Common myeloid progenitor, CD34-positive (primary cell): Measurements from ENCODE around the gene MOCOS.
"Not testable (repeated sequence)": the region's sequence is repeated elsewhere in the genome, so short reads cannot be mapped to it uniquely, and the experiment has no call there.

Source experiments
- CTCF ChIA-PET: fragments of 350-600 bp; sonication (Branson Sonifier 250); formaldehyde crosslinking; loops from one replicate; lab custom pipeline; 2021; ENCODE audit warnings: antibody characterized with exemption; lab: Charles Lee
- POLR2A ChIA-PET: fragments of 350-600 bp; sonication (Branson Sonifier 250); formaldehyde crosslinking; loops from one replicate; lab custom pipeline; 2021; ENCODE audit warnings: antibody characterized with exemption; lab: Charles Lee
- DNase-seq, 3 donors: peaks; one replicate each; pipeline versions ENCODE4 v3.0.0 to v3.0.0-alpha.2; 2013
- H3K27ac ChIP-seq, 2 experiments: 1 replicate in 1 of 2; 2 replicates in 1 of 2; pipeline ENCODE4 v1.7.0; 2013; ENCODE audit warnings: inconsistent platforms in 2 of 2, low read length in 2 of 2, mild to moderate bottlenecking in 2 of 2, low read depth in 1 of 2, moderate library complexity in 1 of 2; ENCODE audit not compliant: severe bottlenecking in 2 of 2, insufficient read depth in 1 of 2, poor library complexity in 1 of 2
- H3K27me3 ChIP-seq, 5 experiments: replicated peaks in 2 of 5; 1 replicate in 3 of 5; 2 replicates in 2 of 5; pipeline versions ENCODE4 v1.6.1 to v1.7.0; 2013; ENCODE audit warnings: low read length in 4 of 5, mild to moderate bottlenecking in 2 of 5, moderate library complexity in 2 of 5, inconsistent platforms in 1 of 5; ENCODE audit not compliant: insufficient read depth in 5 of 5, control insufficient read depth in 4 of 5
- H3K36me3 ChIP-seq, 4 experiments: 1 replicate in 2 of 4; 2 replicates in 2 of 4; pipeline versions ENCODE4 v1.6.1 to v1.7.0; 2013; ENCODE audit warnings: low read length in 3 of 4, control low read depth in 1 of 4, mild to moderate bottlenecking in 1 of 4; ENCODE audit not compliant: control insufficient read depth in 4 of 4, insufficient read depth in 4 of 4
- H3K4me1 ChIP-seq, 4 experiments: 1 replicate in 3 of 4; 2 replicates in 1 of 4; pipeline versions ENCODE4 v1.6.1 to v1.7.1; 2013; ENCODE audit warnings: low read length in 3 of 4, mild to moderate bottlenecking in 3 of 4, control low read depth in 1 of 4, inconsistent platforms in 1 of 4, moderate library complexity in 1 of 4; ENCODE audit not compliant: control insufficient read depth in 4 of 4, insufficient read depth in 4 of 4; ENCODE audit errors: control extremely low read depth in 1 of 4
- H3K4me3 ChIP-seq, 7 experiments: 1 replicate in 4 of 7; 2 replicates in 3 of 7; pipeline versions ENCODE4 v1.5.1 to v1.7.0; 2013; ENCODE audit warnings: mild to moderate bottlenecking in 7 of 7, low read length in 6 of 7, moderate library complexity in 6 of 7, inconsistent platforms in 2 of 7, low read depth in 2 of 7, control low read depth in 1 of 7; ENCODE audit not compliant: insufficient read depth in 4 of 7, control insufficient read depth in 1 of 7; ENCODE audit errors: extremely low read depth in 1 of 7
- H3K9me3 ChIP-seq, 5 experiments: 1 replicate in 4 of 5; 2 replicates in 1 of 5; pipeline versions ENCODE4 v1.6.1 to v1.7.1; 2013; ENCODE audit warnings: low read length in 4 of 5, mild to moderate bottlenecking in 2 of 5, inconsistent platforms in 1 of 5, low read depth in 1 of 5, moderate library complexity in 1 of 5; ENCODE audit not compliant: control insufficient read depth in 4 of 5, insufficient read depth in 2 of 5; ENCODE audit errors: control extremely low read depth in 1 of 5
- WGBS: methylation state at CpG from one replicate; pipeline ENCODE4 v1.1.5; 2013; ENCODE audit not compliant: insufficient coverage; 5-methylcytosine and 5-hydroxymethylcytosine counted together

MOCOS gene

DNA sequence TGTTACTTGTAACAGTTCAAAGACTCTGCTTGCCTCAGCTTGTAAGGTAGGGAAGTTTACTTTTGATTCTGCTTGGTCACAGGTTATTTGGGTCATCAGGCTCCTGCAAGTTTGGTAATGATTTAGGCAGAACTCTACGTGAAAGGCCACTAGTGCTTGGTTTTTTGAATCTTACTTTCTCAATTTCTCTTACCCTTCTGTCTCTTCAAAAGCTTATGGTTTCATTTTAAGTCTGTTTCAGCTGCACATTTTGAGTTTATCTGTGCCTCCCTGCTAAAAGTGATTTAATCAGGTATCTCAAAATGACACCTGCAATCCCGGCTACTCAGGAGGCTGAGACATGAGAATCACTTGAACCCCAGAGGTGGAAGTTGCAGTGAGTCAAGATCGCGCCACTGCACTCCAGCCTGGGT is 26.3 kb upstream of the MOCOS start:
- Histone ChIP-seq H3K27me3 (no peaks in the 10 kb centered on the region), H3K27ac (no peak overlapping the region), H3K4me3 (no peak overlapping the region), H3K36me3 (peaks cover 14 to 89% (median 66%) of the 10 kb centered on the region in 4 experiments), H3K4me1 (no peaks in the 10 kb centered on the region), H3K9me3 (no peaks in the 10 kb centered on the region)
- ChIA-PET CTCF (interaction anchor here (0.6 kb wide), 1 partner anchor 270 kb away, joined by 3 read pairs; no protein-coding TSS in a partner anchor), POLR2A (interaction anchor here (0.6 kb wide), 1 partner anchor 11 kb away, joined by 4 read pairs; no protein-coding TSS in a partner anchor)
- WGBS, result 100% methylated on average over 2 of the region's 4 CpGs
- DNase-seq, result no peak

DNA sequence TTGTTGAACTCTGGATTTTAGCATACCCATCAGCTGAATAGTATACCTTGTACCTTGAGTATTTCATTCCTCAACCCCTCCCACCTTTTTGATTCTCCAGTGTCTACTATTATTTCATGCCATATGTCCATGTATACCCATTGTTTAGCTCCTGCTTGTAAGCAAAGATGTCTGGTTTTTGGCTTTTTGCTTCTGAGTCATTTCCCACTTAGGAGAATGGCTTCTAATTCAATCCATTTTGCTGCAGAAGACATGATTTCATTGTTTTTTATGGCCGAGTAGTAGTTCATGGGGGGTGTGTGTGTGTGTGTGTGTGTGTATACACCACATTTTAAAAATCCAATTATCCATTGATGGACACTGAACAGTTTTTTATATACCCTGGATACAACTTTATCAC is 24.3 kb upstream of the MOCOS start:
- Histone ChIP-seq H3K27me3 (no peaks in the 10 kb centered on the region), H3K27ac (no peak overlapping the region), H3K4me3 (no peak overlapping the region), H3K36me3 (peaks cover 16 to 84% (median 65%) of the 10 kb centered on the region in 4 experiments), H3K4me1 (peaks cover 0 to 2% (median under 1%) of the 10 kb centered on the region in 4 experiments), H3K9me3 (peaks cover 0 to 3% (median 0%) of the 10 kb centered on the region in 5 experiments)
- no peak for DNase-seq
- POLR2A ChIA-PET, result no interaction called here
- CTCF ChIA-PET, result interaction anchor here (0.9 to 1.2 kb wide), 2 partner anchors 29 to 34 kb away, joined by 3 read pairs; partner anchors contain the start of gene SLC39A6
- no CpG with 5 or more reads among the region's 1 CpG for WGBS

GRCh38 chr18:36167692-36168218 is 19.5 kb upstream of the MOCOS start:
- no peaks in the 10 kb centered on the region for H3K27me3 ChIP-seq
- 100% methylated on average over 2 of the region's 3 CpGs for WGBS
- H3K36me3 ChIP-seq, result peaks cover 36 to 79% (median 56%) of the 10 kb centered on the region in 4 experiments
- DNase-seq, result no peak
- H3K9me3 ChIP-seq, result peaks cover 0 to 3% (median 0%) of the 10 kb centered on the region in 5 experiments
- POLR2A ChIA-PET, result no interaction called here
- no peak overlapping the region for H3K27ac ChIP-seq
- H3K4me1 ChIP-seq, result peaks cover 0 to 8% (median 1%) of the 10 kb centered on the region in 4 experiments
- CTCF ChIA-PET, result no interaction called here
- H3K4me3 ChIP-seq, result no peak overlapping the region

- peaks cover 35 to 78% (median 55%) of the 10 kb centered on the region in 4 experiments for H3K36me3 ChIP-seq
- POLR2A ChIA-PET, H3K9me3 ChIP-seq, CTCF ChIA-PET, H3K27ac ChIP-seq, H3K4me3 ChIP-seq, H3K27me3 ChIP-seq, H3K4me1 ChIP-seq: not testable (repeated sequence)
- DNase-seq, result peak in 2 of 3 donors; percentile 37 to 53
- no CpG with 5 or more reads among the region's 3 CpGs for WGBS
These were observed 19.0 kb upstream of the MOCOS start for GRCh38 chr18:36168296-36168695.

DNA sequence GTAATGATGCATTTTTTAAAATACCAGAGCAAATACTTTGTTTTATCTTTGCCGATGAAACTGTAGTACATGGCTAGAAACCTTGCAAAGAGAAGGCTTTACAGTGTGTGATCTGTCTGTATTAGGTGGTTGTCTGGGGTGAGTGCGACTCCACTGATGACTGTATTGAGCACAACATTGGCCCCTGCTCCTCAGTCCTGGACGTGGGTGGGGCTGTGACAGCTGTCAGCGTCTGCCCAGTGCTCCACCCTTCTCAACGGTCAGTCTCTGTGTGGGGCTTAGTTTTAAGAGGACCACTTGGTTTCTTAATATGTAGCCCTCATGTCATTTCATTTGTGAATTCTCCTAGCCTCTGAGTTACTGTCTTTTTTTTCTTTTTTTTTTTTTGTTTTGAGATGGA is 17.4 kb upstream of the MOCOS start:
- POLR2A ChIA-PET, result no interaction called here

DNA sequence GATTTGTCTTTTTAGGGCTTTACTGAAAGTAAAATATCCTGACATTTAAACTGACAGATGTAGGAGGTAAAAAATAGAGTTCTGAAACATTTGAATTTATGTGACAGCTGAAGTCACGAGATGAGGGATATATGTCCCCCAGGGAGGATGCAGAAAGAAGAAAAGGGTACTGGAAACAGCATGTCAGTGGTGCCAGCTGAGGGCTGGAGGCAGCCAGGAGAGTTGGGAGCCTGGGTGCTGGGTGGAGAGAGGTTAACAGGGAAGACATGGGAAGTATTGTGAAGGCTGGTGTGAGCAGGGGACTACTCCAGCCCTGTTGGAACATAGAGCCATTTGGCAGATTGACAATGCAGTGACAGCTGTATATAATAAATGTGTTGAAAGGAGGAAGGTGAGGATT is 11.8 kb upstream of the MOCOS start:
- Histone ChIP-seq H3K27me3 (no peaks in the 10 kb centered on the region), H3K4me1 (peaks cover 0 to 13% (median 10%) of the 10 kb centered on the region in 4 experiments), H3K9me3 (no peaks in the 10 kb centered on the region), H3K27ac (no peak overlapping the region), H3K4me3 (no peak overlapping the region), H3K36me3 (peaks cover 27 to 66% (median 49%) of the 10 kb centered on the region in 4 experiments)
- ChIA-PET CTCF (interaction anchor here (1.0 kb wide), 1 partner anchor 92 kb away, joined by 3 read pairs; no protein-coding TSS in a partner anchor), POLR2A (no interaction called here)
- DNase-seq, result no peak
- 100% methylated on average over 1 of the region's 1 CpG for WGBS

More for the DNA sequence above, 17.4 kb upstream of the MOCOS start:
- no peak overlapping the region for H3K27ac ChIP-seq
- peaks cover 29 to 79% (median 55%) of the 10 kb centered on the region in 4 experiments for H3K36me3 ChIP-seq
- peaks cover 0 to 3% (median 0%) of the 10 kb centered on the region in 5 experiments for H3K9me3 ChIP-seq
- WGBS, result 89% methylated on average over 5 of the region's 5 CpGs
- H3K27me3 ChIP-seq, result no peaks in the 10 kb centered on the region
- no peak for DNase-seq
- H3K4me1 ChIP-seq, result peaks cover 0 to 8% (median 1%) of the 10 kb centered on the region in 4 experiments
- CTCF ChIA-PET, result no interaction called here
- no peak overlapping the region for H3K4me3 ChIP-seq

DNA sequence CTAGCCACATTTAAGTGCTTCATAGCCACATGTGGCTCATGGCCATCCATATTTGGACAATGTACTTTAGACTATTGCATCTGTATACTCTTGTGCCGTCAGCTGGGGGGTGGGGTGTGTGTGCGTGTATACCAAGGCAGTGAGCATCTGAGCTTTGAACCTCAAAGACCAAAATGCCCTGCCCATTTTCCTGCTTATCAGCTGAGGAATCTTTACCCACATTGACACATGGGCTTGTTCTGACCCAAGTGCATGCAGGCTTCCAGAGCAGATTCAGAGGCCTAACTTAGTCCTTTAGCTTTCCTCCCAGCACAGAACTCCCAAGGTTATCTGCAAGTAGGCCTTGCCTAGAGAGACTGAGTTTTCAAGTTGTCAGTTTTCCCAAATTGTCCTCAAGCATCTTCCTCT is 11.1 kb upstream of the MOCOS start:
- Histone ChIP-seq H3K36me3 (peaks cover 26 to 60% (median 43%) of the 10 kb centered on the region in 4 experiments), H3K4me3 (no peak overlapping the region), H3K4me1 (peaks cover 0 to 16% (median 12%) of the 10 kb centered on the region in 4 experiments), H3K27me3 (no peaks in the 10 kb centered on the region), H3K27ac (no peak overlapping the region), H3K9me3 (no peaks in the 10 kb centered on the region)
- no peak for DNase-seq
- ChIA-PET POLR2A (no interaction called here), CTCF (interaction anchor here (1.0 kb wide), 1 partner anchor 91 kb away, joined by 3 read pairs; no protein-coding TSS in a partner anchor)
- WGBS, result 100% methylated on average over 2 of the region's 2 CpGs
